B cell (primary cell): ENCODE data around the gene FAM118B.

Experiments
- EZH2 ChIP-seq: IDR thresholded peaks from 2 replicates; pipeline ENCODE4 v1.6.1; 2012; ENCODE audit warnings: borderline replicate concordance, low read depth, mild to moderate bottlenecking, moderate library complexity, low read length; ENCODE audit not compliant: insufficient read depth, poor library complexity, severe bottlenecking
- TF ChIP-seq, protein P1 (sequence below): fragments of 200-600 bp; IDR thresholded peaks from one replicate; pipeline ENCODE4 v1.8.0; 2022; ENCODE audit warnings: antibody characterized with exemption, mild to moderate bottlenecking

DNA sequence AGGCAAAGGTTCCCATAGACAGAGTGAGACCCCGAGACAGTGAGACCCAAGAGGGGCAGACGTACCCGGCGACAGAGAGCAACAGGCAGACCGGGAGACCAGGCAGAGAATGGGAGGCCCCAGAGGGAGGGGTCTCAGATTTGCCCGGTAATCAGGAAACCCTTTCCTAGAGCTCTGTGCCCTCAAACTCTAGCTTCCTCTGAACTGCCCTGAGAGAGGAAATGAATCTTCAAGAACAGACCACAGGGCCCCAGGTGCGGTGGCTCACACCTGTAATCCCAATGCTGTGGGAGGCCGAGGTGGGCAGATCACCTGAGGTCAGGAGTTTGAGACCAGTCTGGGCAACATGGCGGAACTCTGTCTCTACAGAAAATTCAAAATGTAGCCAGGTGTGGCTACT lies 47.8 kb upstream of the FAM118B start:
- TF ChIP-seq EZH2: no peak
- TF ChIP-seq, protein P1, sequence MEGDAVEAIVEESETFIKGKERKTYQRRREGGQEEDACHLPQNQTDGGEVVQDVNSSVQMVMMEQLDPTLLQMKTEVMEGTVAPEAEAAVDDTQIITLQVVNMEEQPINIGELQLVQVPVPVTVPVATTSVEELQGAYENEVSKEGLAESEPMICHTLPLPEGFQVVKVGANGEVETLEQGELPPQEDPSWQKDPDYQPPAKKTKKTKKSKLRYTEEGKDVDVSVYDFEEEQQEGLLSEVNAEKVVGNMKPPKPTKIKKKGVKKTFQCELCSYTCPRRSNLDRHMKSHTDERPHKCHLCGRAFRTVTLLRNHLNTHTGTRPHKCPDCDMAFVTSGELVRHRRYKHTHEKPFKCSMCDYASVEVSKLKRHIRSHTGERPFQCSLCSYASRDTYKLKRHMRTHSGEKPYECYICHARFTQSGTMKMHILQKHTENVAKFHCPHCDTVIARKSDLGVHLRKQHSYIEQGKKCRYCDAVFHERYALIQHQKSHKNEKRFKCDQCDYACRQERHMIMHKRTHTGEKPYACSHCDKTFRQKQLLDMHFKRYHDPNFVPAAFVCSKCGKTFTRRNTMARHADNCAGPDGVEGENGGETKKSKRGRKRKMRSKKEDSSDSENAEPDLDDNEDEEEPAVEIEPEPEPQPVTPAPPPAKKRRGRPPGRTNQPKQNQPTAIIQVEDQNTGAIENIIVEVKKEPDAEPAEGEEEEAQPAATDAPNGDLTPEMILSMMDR: no peak
